ENCODE measurements around the gene BTRC. TPM values are rescaled to one million over a fixed set of nuclear protein-coding genes. Genes with fewer than 3 reads are reported as not detected.
A peak's percentile ranks its signal among the peaks of the same experiment; 100 is the strongest.

The BTRC gene
- total and polyA plus RNA-seq, 10 of the 15 experiments (the other 5 are each of a cell fraction or from before 2014, with no cell fraction given), result 2.2 to 18.6 (median 8.6) TPM

DNA sequence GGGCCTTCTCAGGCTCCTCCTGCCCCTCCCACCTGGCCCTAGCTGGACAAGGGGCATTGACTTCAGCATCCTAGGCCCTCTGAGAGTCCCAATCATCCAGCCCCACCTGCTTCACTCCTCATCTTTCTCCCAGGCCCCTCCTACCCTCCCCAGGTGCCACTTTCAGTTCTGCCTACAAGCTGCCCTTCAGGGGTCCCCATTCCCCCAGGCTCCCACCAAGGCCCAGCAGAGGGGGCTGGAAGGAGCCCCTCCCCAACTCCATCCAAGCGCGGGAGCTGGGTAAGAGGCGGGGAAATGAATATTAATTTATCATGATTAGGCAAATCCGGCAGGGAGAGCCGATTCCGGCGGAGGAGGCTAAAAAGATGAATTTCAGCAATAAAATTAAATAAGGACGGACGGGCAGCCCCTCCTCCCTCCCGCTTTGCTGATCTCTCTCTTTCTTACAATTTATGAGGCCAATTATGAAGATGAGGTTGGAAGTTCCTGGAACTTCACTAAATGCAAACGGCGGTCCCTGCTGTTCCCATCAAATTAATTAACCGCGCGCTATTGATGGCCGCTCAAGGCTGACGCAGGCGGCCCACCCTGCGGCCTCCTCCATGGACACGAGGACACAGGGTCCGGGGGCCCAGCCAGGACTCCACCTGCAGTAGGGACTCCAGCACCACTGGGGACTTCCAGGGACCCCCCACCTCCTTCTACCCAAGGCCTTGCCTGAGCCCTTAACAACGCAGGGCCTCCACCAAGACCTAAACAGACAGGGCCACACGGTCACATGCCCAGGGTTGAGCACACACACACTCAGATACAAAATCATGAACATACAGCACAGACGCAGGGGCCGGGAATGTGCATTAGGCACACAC is 220.2 kb downstream of the BTRC start:
- no peak overlapping the region for H3K4me2 ChIP-seq (ENCODE audit: control insufficient read depth, insufficient read depth)
- DNase-seq (ENCODE audit: low read depth, low spot score) (no peak), ATAC-seq (no peak), FAIRE-seq (no peak)
- H3K9ac ChIP-seq (ENCODE audit: control insufficient read depth, insufficient read depth, low read length), result no peak overlapping the region
- in situ Hi-C loops (cut with MboI), result loop anchor here (5.0 kb wide), 2 partner anchors 297 to 362 kb away; no protein-coding TSS in a partner anchor
- ChIA-PET POLR2A (no interaction called here), CTCF (no interaction called here), RAD21 (ENCODE audit: unreplicated experiment) (no interaction called here), SMC1A (ENCODE audit: uncharacterized antibody, unreplicated experiment) (interaction anchor here (1.8 kb wide), 1 partner anchor 12 kb away, joined by 5 read pairs; no protein-coding TSS in a partner anchor)
- no peaks in the 10 kb centered on the region for H3K9me3 ChIP-seq (replicated peaks; ENCODE audit: control insufficient read depth, insufficient read depth, low read length)
- H3K36me3 ChIP-seq (ENCODE audit: control insufficient read depth in 2 of 2, insufficient read depth in 2 of 2, low read length in 1 of 2), result no peaks in the 10 kb centered on the region
- intact Hi-C loops (cut with micrococcal nuclease; ENCODE audit: unreplicated experiment), result loop anchor here (5.0 kb wide), 1 partner anchor 302 kb away; no protein-coding TSS in a partner anchor
- TF ChIP-seq, protein P1, sequence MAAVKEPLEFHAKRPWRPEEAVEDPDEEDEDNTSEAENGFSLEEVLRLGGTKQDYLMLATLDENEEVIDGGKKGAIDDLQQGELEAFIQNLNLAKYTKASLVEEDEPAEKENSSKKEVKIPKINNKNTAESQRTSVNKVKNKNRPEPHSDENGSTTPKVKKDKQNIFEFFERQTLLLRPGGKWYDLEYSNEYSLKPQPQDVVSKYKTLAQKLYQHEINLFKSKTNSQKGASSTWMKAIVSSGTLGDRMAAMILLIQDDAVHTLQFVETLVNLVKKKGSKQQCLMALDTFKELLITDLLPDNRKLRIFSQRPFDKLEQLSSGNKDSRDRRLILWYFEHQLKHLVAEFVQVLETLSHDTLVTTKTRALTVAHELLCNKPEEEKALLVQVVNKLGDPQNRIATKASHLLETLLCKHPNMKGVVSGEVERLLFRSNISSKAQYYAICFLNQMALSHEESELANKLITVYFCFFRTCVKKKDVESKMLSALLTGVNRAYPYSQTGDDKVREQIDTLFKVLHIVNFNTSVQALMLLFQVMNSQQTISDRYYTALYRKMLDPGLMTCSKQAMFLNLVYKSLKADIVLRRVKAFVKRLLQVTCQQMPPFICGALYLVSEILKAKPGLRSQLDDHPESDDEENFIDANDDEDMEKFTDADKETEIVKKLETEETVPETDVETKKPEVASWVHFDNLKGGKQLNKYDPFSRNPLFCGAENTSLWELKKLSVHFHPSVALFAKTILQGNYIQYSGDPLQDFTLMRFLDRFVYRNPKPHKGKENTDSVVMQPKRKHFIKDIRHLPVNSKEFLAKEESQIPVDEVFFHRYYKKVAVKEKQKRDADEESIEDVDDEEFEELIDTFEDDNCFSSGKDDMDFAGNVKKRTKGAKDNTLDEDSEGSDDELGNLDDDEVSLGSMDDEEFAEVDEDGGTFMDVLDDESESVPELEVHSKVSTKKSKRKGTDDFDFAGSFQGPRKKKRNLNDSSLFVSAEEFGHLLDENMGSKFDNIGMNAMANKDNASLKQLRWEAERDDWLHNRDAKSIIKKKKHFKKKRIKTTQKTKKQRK (IDR thresholded peaks at IDR 0.05; ENCODE audit: low read depth, low read length), result no peak
- peak; percentile 7 for TF ChIP-seq USF1 (IDR thresholded peaks at IDR 0.05; ENCODE audit: borderline replicate concordance, extremely low read length, insufficient read depth, low read depth, low read length)
- H3K4me1 ChIP-seq (ENCODE audit: control insufficient read depth, insufficient read depth, low read length), result no peaks in the 10 kb centered on the region
- WGBS (ENCODE audit: insufficient coverage, insufficient replicate concordance, low lambda C conversion rate, missing lambda C conversion rate), result 96% methylated on average over 25 of the region's 25 CpGs
- no TSS peak for BruUV-seq (replicated peaks)
- H3K4me3 ChIP-seq, result no peak overlapping the region
- H4K20me1 ChIP-seq (ENCODE audit: control insufficient read depth, insufficient read depth), result no peaks in the 10 kb centered on the region
- H2AFZ ChIP-seq (ENCODE audit: control insufficient read depth, low read depth, low read length), result no peak overlapping the region
- H3K79me2 ChIP-seq (ENCODE audit: control insufficient read depth, insufficient read depth, low read length), result no peaks in the 10 kb centered on the region
- no peaks in the 10 kb centered on the region for H3K27me3 ChIP-seq (replicated peaks in 1 of 2; ENCODE audit: control insufficient read depth in 2 of 2, insufficient read depth in 2 of 2, low read length in 1 of 2)
- no peak overlapping the region for H3K27ac ChIP-seq (ENCODE audit: control insufficient read depth, insufficient read depth)

Data from GM12878 (cell line).